ENCODE measurements around the gene TAMALIN. TPM values are rescaled to one million over a fixed set of nuclear protein-coding genes. Genes with fewer than 3 reads are reported as not detected.

Gene TAMALIN
- total and polyA plus RNA-seq, 8 donors: 30.6 to 63.7 (median 43.5) TPM

DNA sequence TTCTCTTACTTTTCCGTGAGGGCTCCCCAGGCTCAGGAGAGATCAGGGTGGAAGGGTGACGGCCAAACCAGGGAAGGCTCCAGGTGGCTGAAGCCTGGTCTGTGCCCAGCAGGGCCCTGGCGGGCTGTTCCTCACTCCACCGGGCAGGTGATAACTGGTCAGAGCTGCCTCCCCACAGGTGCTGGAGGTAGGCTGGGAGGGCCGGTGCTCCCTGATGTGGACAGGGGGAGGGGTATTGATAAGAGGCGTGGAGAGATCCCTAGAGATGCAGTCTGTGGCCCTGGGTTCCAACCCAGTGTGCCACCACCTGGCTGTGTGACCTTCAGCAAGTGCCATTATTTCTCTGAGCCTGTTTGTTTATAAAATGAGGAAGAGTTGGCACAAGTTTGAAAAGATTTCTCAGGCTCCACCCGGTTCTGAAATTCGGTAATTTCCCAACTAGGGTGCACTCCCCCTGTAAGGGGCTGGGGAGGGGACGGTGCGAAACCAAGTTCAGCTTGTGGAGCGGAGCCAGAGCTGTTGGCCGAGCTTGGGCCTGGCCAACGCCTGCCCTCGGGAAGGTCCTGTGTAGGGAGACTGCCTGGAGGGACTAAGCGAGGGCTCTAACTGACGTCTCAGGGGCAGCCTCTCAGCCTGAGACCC, 43.5 kb downstream of the TAMALIN start:
- no peak for ATAC-seq
- Histone ChIP-seq H3K9me3 (no peaks in the 10 kb centered on the region), H3K27ac (peak overlapping the region; percentile 92 to 96), H3K36me3 (peaks cover 0 to 15% of the 10 kb centered on the region in 2 donors), H3K4me3 (peak overlapping the region; percentile 46 to 54), H3K4me1 (peaks cover 19 to 62% of the 10 kb centered on the region in 2 donors), H3K27me3 (peaks cover 0 to 27% of the 10 kb centered on the region in 2 donors)
- intact Hi-C loops (cut with DNase I): no loop called here
- TF ChIP-seq, protein P1, sequence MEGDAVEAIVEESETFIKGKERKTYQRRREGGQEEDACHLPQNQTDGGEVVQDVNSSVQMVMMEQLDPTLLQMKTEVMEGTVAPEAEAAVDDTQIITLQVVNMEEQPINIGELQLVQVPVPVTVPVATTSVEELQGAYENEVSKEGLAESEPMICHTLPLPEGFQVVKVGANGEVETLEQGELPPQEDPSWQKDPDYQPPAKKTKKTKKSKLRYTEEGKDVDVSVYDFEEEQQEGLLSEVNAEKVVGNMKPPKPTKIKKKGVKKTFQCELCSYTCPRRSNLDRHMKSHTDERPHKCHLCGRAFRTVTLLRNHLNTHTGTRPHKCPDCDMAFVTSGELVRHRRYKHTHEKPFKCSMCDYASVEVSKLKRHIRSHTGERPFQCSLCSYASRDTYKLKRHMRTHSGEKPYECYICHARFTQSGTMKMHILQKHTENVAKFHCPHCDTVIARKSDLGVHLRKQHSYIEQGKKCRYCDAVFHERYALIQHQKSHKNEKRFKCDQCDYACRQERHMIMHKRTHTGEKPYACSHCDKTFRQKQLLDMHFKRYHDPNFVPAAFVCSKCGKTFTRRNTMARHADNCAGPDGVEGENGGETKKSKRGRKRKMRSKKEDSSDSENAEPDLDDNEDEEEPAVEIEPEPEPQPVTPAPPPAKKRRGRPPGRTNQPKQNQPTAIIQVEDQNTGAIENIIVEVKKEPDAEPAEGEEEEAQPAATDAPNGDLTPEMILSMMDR (IDR thresholded peaks at IDR 0.05): no peak
- DNase-seq: peak in 1 of 4 donors; percentile 68

DNA sequence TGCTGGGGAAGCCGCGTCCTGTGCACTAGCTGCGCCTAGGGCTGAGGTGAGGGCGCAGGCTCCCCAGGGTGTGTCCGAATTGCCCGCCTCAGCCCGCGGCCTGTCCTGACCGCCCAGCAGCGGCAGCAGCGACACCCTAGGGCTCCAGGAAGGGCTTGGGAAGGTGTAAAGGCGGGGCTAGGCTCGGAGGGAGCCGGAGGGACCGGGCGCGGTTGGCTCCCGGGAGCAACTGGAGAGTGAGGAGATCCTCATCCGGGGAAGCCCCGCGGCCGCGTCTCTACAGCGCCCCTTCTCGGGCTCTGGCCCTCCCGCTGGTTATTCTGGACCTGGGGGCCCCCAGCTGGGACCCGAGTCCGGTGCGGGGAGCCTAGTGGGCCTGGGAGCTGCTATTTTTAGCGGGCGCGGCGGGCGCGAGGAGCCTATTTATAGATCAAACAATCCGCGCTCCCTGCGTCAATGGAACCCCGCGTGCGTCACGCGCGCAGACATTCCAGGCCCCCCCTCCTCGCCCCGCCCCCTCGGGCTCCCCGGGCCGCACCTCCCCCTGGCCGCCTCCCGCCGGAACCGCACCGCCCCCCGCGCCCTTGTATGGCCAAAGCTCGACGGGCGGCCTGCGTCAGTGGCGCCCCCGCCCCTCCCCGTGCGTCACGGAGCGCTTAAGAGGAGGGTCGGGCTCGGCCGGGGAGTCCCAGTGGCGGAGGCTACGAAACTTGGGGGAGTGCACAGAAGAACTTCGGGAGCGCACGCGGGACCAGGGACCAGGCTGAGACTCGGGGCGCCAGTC, 44.2 kb downstream of the TAMALIN start, which contains the start of gene NR4A1:
NR4A1 (plus strand) TSS at position 685 of the 784 bp plus-strand sequence. CDS start 2,887 bp downstream, outside the sequence.
- H3K4me1 ChIP-seq: peaks cover 12 to 55% of the 10 kb centered on the region in 2 donors
- ATAC-seq (peak; percentile 85), DNase-seq (peak; percentile 92 to 98 (median 96))
- intact Hi-C loops (cut with DNase I): no loop called here
- no peaks in the 10 kb centered on the region for H3K9me3 ChIP-seq
- H3K36me3 ChIP-seq: peaks cover 0 to 20% of the 10 kb centered on the region in 2 donors
- peak within 1 kb of the TSS; percentile 92 to 96 for H3K27ac ChIP-seq
- H3K4me3 ChIP-seq: peak within 1 kb of the TSS; percentile 46 to 54
- TF ChIP-seq, protein P1 (IDR thresholded peaks at IDR 0.05): no peak
- H3K27me3 ChIP-seq: peaks cover 0 to 27% of the 10 kb centered on the region in 2 donors

DNA sequence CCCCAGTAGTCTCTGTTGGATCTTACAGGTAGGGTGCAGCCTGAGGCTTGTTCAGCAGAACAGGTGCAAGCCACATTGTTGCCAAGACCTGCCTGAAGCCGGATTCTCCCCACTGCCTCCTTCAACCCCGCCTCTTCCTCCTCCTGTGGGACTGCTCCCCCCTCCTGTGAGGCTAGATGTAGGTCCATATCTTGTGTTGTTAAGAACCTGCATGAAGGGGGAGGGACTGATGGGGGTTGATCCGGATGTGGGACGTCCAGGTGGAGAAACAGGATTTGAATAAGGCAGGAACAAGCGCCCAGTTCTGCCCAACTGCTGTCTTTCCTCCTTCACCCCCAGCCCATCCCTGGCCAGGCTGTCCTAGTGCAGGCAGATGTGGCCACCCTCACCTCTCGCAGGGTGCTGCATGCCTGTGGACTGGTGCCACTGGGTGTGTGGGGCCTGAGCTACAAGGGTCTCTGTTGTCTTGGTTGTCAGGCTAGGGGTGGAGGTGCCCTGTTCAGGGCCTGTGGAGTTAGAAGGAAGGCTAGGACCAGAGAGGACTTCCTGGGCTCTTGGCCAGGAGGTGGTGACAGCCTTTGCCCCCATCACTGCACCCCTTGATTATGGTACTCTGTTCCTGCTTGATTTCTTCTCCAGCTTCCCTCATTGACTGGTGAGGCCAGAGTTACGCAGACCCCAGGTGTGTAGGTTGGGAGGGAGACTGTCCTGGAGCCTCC, 45.9 kb downstream of the TAMALIN start:
- TF ChIP-seq, protein P1 (IDR thresholded peaks at IDR 0.05): no peak
- Histone ChIP-seq H3K27ac (peak overlapping the region; percentile 5 to 54), H3K4me3 (peak overlapping the region; percentile 46 to 54), H3K36me3 (peaks cover 0 to 37% of the 10 kb centered on the region in 2 donors), H3K9me3 (no peaks in the 10 kb centered on the region), H3K27me3 (peaks cover 0 to 27% of the 10 kb centered on the region in 2 donors), H3K4me1 (peaks cover 8 to 44% of the 10 kb centered on the region in 2 donors)
- ATAC-seq: peak; percentile 0
- intact Hi-C loops (cut with DNase I): no loop called here
- DNase-seq: no peak

DNA sequence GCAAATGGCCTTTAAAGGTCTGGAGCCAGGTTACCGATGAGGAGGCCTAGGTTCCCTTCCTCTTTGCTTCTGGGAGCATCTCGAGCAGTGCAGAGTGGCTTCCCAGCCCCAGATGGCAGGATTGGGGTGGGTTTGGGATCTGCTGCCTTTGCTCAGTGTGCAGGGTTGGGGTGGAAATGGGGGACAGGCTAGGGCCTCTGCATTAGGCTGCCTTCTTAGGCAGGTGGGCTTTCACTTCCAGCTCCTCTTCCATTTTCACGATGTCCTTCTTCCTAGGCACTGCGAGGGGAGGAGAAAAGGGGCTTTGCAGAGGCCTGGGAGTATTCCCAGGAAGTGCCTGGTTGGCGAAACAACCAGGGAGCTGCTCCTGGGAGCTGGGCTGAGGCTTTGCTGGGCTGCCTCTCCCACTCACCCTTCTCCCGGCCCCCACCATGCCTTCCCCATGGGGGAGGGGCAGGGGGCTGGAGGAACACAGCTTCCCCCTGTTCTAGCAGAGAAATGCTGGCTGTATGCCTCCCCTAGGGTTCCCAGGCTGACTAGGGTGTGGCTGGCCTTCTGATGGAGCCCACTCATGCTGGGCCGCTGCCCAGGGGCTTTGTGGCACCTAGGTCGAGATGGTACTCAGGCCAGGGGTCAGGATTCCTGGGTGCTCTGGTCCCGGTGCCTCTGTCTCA, 46.9 kb downstream of the TAMALIN start:
- peak overlapping the region; percentile 46 to 54 for H3K4me3 ChIP-seq
- H3K4me1 ChIP-seq: peaks cover 8 to 44% of the 10 kb centered on the region in 2 donors
- TF ChIP-seq, protein P1 (IDR thresholded peaks at IDR 0.05): no peak
- no peaks in the 10 kb centered on the region for H3K9me3 ChIP-seq
- ATAC-seq (no peak), DNase-seq (no peak)
- intact Hi-C loops (cut with DNase I): no loop called here
- peaks cover 0 to 48% of the 10 kb centered on the region in 2 donors for H3K36me3 ChIP-seq
- H3K27me3 ChIP-seq: peaks cover 0 to 27% of the 10 kb centered on the region in 2 donors
- H3K27ac ChIP-seq: peak overlapping the region in 1 of 2 donors; percentile 54

Data from left lung (tissue), 10 donors.